Measurements from ENCODE around the gene ANKRD11.

The ANKRD11 gene

GRCh38 chr16:89298623-89299225, 191.6 kb downstream of the ANKRD11 start:
- DNase-seq: no peak
- TF ChIP-seq POLR2A (IDR thresholded peaks at IDR 0.05; ENCODE audit: low read length) (no peak), GATA1 (IDR thresholded peaks at IDR 0.05; ENCODE audit: low read depth, low read length) (no peak)

GRCh38 chr16:89297910-89298545, 192.3 kb downstream of the ANKRD11 start:
- TF ChIP-seq GATA1 (IDR thresholded peaks at IDR 0.05; ENCODE audit: low read depth, low read length) (no peak), POLR2A (IDR thresholded peaks at IDR 0.05; ENCODE audit: low read length) (no peak)
- no peak for DNase-seq

GRCh38 chr16:89297156-89297874, 193.0 kb downstream of the ANKRD11 start:
- TF ChIP-seq POLR2A (IDR thresholded peaks at IDR 0.05; ENCODE audit: low read length) (no peak), GATA1 (IDR thresholded peaks at IDR 0.05; ENCODE audit: low read depth, low read length) (no peak)
- DNase-seq: no peak

GRCh38 chr16:89295915-89296314, 194.4 kb downstream of the ANKRD11 start:
- TF ChIP-seq POLR2A (IDR thresholded peaks at IDR 0.05; ENCODE audit: low read length) (no peak), GATA1 (IDR thresholded peaks at IDR 0.05; ENCODE audit: low read depth, low read length) (no peak)
- DNase-seq: no peak

- TF ChIP-seq POLR2A (IDR thresholded peaks at IDR 0.05; ENCODE audit: low read length) (no peak), GATA1 (IDR thresholded peaks at IDR 0.05; ENCODE audit: low read depth, low read length) (no peak)
These were observed 195.1 kb downstream of the ANKRD11 start for GRCh38 chr16:89295071-89295900.

GRCh38 chr16:89294486-89294885, 195.9 kb downstream of the ANKRD11 start:
- DNase-seq: no peak
- TF ChIP-seq POLR2A (IDR thresholded peaks at IDR 0.05; ENCODE audit: low read length) (no peak), GATA1 (IDR thresholded peaks at IDR 0.05; ENCODE audit: low read depth, low read length) (no peak)

More at GRCh38 chr16:89295071-89295900, 195.1 kb downstream of the ANKRD11 start:
- no peak for DNase-seq

- TF ChIP-seq POLR2A (IDR thresholded peaks at IDR 0.05; ENCODE audit: low read length) (no peak), GATA1 (IDR thresholded peaks at IDR 0.05; ENCODE audit: low read depth, low read length) (no peak)
- peak in 1 of 2 experiments; percentile 19 for DNase-seq
These were observed 196.9 kb downstream of the ANKRD11 start for GRCh38 chr16:89293276-89294143.

GRCh38 chr16:89292443-89293078, 197.8 kb downstream of the ANKRD11 start:
- DNase-seq: no peak
- TF ChIP-seq POLR2A (IDR thresholded peaks at IDR 0.05; ENCODE audit: low read length) (no peak), GATA1 (IDR thresholded peaks at IDR 0.05; ENCODE audit: low read depth, low read length) (no peak)

- no peak for DNase-seq
- TF ChIP-seq GATA1 (IDR thresholded peaks at IDR 0.05; ENCODE audit: low read depth, low read length): no peak
- no peak for TF ChIP-seq POLR2A (IDR thresholded peaks at IDR 0.05; ENCODE audit: low read length)
These were observed 198.6 kb downstream of the ANKRD11 start for GRCh38 chr16:89291776-89292175.

GRCh38 chr16:89291363-89291762, 199.0 kb downstream of the ANKRD11 start:
- DNase-seq: no peak
- TF ChIP-seq GATA1 (IDR thresholded peaks at IDR 0.05; ENCODE audit: low read depth, low read length) (no peak), POLR2A (IDR thresholded peaks at IDR 0.05; ENCODE audit: low read length) (no peak)

- no peak for DNase-seq
- TF ChIP-seq GATA1 (IDR thresholded peaks at IDR 0.05; ENCODE audit: low read depth, low read length) (no peak), POLR2A (IDR thresholded peaks at IDR 0.05; ENCODE audit: low read length) (no peak)
These were observed 199.5 kb downstream of the ANKRD11 start for GRCh38 chr16:89290887-89291286.

- TF ChIP-seq GATA1 (IDR thresholded peaks at IDR 0.05; ENCODE audit: low read depth, low read length): no peak
- TF ChIP-seq POLR2A (IDR thresholded peaks at IDR 0.05; ENCODE audit: low read length): no peak
- no peak for DNase-seq
These were observed 199.9 kb downstream of the ANKRD11 start for GRCh38 chr16:89290472-89290871.
